NOMO-1 (cell line): ENCODE measurements around the gene PCBD1.
"Not testable (repeated sequence)": the region's sequence is repeated elsewhere in the genome, so short reads cannot be mapped to it uniquely, and the experiment has no call there.

Source experiments
- DNase-seq, 2 experiments: peaks; one replicate each; lab custom pipeline; 2025; ENCODE audit not compliant: unreplicated experiment in 2 of 2; lab: John Stamatoyannopoulos, UW

The PCBD1 gene

DNA sequence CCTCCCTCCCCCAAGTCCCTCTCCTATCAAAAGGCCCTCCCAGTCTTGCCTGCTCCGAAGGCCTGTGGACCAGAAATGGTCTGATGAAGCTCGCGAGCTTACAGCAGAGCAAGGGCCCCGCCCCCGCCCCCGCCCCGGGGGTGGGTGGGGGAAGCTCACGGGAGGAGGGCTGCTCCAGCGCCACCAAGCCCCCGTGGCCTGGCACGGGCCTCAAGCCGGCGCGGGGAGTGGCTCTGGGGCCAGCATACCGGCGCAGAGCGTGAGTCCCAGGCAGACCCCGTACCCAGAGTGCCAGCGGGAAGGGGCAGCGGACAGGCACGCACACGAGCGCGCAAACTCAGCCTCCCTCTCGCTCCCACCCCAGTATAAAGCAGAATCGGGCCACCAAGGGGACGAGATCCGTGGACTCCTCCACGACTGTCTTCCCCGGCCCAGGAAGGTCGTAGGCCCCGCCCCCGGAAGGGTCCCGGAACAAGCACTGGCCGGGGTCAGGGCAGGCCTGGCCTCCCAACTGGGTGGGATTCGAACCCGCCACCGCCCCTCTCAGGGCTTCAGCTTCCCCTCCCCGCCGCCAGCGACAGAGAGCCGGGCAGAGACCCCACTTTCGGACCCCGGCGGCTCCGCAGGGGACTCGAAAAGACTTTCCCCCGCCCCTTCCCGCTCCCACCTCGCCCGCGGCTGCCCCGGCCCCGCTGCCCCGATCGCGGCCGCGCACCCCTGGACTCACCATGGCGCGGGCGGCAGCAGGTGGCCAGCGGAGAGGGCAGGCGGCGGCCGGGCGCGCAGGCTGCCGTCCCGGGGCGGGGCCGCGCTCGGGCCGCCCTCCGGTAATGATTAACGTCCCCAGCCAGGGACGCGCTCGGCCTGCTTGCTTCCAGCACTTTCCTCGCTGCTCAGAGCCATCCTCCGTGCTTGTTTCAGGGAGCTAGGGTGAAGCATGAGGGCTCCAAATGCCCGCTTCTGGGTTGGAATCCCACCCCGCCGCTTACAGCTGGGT lies at the start of gene PCBD1:
Gene PCBD1, minus strand, starts transcription at position 762 of the 997 bp plus-strand sequence. Its CDS starts 32 bp downstream, at position 730.
- DNase-seq, result peak; percentile 50 to 68

DNA sequence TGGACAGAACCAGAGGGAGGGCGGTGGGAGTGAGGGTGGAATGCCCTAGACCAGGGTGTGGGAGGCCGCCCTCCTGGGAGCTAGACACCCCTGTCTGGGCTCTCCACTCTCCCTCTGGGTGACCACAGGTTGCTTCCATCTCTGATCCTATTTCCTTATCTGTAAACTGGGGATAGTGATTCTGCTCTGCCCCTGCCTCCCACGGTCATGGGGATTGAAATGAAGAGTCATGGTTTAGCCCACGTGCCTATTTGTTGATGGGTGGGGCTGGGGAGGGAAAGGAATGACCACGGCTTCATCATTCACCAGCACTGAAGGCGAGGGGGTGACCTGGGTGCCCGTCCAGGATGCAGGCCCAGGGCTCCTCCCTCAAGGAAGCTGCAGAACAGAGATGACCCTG lies 49.3 kb upstream of the PCBD1 start:
- no peak for DNase-seq

DNA sequence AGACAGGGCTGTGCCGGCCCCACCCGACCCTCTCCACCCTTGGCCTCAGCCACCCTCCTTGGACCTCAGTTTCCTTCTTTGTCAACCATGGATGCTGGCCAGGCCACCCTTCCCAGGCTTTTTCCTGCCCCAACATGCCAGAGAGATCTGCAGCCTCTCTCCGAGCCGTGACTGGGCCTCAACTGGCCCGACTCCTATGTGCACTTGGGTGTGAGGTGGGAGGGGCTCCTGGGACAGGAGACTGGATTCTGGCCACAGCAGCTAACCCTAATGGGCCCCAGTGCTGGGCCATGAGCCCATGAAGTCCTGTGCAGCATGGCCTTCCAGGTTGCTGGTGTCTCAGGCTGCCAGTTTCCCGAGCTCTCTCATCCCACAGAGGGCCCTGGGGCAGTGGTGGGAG lies 47.7 kb upstream of the PCBD1 start:
- DNase-seq, result no peak

DNA sequence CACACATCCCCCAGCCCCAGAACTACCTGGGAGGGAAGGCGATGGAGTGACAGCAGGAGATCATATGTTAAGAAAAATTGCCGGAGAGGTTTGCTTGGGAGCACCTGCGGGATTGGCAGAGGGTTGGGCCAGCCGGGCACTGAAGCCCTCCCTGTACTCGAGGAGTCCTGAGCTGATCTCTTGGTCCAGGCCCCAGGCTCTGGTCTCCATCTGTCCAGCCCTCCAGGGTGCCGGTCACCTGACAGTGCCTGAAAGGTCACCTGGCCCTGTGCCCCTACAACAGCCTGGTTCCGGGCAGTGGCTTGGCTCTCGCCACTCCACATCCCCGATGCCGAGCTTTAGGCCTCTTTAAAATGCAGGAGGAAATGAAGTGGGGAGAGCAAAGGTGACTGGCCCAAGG lies 47.3 kb upstream of the PCBD1 start:
- no peak for DNase-seq

DNA sequence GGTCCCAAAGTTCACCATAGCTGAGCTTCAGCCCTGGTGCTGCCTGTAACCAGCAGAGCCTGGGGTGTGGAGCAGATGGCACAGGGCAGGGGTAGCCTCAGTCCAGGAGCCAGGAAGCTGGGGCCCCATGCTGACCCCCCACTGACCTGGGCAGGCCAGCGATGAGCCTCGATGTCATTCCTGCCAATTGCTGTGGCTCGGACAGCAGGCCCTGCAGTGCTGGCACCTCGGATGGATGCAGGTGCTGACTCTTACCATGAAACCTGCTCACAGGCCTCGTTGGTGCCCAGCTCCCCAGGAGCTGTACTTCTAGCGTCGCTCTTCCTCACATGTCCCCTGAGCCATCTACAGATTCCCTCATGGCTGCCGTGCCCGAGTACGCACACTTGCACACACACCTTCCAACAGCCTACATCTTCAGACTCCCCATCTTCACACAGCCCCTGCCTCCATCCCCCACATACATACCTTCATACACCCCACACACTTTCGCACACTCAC lies 46.8 kb upstream of the PCBD1 start:
- no peak for DNase-seq

DNA sequence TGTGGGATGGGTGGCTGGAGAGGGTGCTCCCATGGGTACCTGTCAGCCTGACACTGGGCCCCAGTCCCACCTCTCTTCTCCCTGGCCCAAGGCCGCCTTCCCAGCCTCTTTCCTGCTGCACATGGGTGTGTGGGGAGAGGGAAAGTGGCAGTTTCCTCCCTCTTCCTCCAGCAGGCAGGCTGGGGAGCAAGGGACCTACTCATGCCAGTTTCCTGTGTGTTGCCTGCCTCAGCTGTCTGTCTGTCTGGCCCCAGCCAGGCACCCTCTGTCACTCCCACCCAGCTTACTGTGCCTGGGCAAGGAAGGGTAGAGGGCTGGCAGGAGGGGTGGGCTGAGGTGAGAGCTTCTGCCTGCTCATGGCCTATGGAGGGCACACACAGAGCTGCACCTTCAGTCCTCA lies 46.3 kb upstream of the PCBD1 start:
- no peak for DNase-seq

DNA sequence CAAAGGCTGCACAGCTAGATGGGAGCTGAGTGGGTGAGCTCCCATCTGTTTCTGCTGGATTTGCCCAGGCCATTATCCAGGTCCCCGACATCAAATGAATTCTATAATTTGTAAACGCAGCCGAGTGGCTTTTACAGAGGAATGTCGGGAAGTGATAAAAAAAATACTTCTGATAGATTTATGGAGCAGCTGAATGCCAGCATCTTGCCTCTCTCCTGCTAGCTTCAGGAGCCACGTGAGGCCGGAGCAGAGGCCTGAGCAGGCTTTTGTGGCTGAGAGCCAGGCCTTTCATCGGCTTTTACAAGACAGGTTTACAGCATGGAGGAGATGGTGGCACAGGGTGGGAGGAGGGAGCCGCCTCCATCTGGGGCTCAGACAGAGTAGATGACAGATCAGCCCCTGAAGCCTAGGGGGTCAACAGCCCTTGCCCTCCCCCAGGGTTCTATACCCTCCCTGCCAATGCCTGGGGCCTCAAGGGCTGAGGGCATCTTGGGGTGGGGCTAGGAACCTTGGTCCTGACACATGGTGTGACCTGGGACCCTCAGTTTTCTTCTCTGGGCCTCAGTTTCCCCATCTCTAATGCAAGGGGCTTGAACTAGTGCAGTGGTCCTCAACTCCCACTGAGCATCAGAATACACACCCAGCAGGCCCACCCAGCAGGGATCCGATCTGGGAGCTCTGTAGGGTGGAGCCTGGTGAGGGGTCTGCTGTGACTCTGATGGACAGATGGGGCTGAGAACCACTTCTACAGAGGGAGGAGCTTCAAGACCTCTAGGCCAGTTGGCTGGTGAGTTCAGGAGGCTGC lies 44.2 kb upstream of the PCBD1 start:
- no peak for DNase-seq

DNA sequence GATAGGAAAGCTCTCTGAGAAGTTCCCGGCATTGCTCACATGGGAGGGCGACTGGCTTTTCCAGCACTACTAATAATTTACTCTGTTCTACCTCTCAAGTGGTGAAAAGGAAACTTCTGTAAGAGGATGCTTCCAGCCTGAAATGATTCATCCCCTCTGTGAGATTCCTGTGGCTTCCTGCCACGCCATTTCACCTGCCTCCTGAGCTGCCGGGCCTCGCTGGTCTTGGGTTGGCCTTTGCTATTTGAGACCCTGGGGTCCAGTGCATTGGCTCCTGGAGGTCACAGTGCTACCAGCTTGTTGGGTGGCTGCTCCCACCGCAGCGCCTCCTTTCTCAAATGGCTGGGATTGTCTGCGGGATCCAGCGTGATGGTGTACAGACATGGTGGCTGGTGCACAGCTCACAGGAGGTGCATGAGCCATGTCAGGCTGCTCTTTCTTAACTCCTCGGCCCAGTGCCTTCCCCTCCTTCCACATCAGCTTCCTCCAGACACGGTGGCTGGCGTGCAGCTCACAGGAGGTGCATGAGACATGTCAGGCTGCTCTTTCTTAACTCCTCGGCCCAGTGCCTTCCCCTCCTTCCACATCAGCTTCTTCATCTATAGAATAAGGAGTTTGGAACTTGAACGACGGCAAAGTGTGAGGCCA lies 42.9 kb upstream of the PCBD1 start:
- no peak for DNase-seq

DNA sequence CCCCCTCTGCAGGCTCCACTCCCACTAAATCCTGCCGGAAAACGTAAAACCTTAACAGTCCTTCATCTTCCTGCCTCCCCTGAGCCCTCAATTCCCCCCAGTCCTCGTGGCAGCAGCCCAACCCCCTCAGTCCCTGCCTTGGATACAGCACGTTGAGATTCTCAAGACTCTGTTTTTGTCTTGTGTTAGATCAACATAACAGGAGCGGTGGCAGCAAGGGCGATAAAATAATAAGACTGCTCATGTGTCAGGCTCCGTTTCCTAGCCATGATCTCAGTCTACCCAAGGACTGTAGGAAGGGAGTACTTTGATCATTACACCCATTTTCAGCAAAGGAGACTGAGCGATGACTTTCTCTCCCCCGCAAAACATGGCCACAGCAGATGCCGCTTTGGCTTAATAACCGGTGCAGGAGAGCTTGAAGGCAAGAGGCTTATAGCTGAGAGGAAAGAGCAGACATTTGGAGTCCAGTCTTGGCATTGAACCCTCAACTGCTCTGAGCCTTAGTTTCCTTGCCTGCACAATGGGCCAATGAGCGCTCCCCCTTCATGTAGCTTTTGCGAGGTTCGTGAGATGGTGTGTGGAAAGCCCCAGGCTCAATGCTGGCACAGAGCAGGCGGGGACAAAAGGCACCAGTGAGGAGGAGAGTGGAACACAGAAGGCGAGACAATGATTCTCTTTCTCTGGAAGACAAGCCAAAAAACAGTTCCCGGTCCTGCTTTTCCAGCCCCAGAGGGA lies 42.1 kb upstream of the PCBD1 start:
- no peak for DNase-seq

DNA sequence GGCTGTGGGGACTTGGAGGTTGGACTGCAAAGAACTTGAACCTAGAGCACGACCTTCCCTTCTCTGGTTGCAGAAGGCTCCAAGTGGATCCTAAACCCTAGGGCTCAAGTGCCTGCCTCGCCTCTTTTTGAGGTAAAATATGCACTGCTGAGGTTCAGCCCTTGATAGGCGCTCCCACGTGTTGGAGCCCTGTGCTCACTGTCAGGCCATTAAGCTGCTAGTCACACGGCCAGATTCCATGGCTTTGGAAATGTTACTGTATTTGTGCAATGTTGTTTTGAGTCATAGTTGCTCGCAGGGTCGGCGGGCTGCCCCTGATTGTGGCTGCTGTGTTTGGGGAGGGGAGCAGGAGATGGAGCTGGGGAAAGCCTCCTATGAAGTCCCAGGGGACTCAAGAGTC lies 39.8 kb upstream of the PCBD1 start:
- DNase-seq, result no peak

DNA sequence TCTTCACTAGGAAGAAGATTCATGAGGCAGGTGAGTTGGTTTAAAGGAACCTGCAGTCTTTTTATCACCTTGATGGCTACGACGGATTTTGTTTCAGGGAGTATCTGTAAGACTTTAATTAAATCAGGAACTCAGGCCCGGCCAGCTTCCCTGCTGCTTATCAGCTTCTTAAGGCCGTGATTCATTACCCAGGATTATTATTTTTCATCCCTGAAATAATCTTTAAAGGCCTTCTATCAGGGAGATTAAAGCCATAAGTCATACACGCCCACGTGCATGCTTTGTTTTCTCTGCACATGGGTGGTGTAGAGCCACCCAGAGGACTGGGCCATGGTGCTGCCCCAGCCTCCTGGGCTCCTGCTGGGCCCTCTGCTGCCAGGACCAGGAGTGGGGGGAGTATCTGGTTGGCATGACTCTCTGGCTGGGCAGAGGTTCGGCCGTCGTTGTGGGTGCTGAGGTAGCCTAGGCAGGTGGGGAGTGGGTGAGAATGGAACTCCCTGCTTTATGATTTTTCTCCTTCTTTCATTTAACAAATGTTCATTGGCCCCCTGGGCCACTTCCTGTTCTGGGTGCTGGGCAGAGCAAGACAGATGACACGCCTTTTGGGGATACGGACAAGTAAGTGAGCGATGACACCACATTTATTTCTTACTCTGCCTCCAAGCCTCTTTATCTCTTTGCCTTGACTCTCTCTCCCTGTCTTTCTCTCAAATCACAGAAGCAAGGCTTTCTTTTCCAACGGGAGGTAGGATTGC lies 39.0 kb upstream of the PCBD1 start:
- DNase-seq, result no peak

DNA sequence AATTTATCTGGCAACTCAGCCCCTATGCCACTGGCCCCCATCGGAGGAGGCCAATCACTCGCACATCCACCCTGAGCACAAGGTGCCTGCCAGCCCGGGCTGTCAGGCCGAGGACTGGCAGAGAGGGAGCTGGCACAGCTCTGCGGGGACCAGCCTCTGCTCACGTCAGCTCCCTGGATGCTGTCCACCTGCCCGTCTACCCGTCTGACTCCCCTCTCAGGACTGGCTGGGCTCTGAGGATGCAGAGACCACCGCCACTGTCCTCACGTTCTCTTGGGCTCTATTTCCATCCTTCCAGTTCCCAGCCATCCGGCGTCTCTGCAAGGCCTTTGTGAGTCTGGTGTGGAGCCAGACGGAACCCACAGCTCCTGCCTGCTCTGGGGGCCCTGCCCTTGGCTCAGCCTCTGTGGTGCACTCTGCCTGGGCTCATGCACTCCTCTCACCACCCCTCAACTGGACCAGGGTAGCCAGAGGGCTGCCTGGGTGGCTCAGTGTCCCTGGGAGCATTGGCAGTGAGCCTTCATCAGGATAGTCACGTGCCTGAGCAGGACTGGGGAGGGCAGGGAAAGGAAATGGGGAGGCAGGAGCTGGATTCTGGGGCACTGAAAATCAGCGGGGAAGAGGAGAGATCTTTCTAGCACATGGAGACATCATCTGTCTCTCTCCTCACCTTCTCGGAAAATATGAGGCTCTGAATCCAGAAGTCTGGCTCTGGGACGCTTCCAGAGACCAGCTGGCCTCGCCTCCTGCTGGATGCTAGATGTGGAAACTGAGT lies 38.0 kb upstream of the PCBD1 start:
- no peak for DNase-seq

DNA sequence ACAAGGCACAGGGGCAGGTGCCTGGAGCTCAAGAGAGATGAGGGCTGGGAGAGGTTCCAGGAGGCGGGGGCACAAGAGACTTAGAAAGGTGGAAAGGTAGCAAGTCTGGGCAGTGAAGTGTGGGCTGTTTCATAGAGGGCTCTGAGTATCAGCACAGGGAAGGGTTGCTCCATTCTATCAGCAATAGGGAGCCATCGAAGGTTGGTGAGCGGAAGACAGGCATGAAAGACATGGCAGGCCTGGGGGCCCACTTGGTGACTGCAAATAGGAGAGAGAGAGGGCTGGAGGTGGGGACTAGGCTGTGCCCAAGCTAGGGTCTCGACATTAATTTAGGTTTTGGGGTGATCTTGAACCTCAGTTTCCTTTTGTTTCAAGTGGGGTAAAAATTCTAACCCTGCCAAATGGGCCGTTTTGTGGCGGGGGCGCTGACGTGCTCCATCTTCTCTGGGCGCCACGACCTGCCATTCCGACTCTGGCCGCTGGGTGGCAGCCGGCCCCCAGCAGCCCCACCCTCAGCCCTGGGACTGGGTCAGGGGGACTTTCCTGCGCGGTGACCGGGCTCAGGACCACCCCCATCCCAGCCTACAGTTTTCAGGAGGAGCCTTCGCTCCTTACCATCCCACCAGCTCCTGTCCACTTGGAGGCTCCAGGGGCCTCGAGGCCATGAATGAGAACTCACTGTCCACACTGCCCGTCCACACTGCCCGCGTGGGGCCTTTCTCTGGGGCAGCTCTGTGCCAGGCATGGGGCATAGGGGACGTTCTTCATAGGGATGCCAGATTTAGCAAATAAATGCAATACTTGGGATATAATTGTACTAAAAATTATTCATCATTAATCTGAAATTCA lies 37.2 kb upstream of the PCBD1 start:
- peak in 1 of 2 experiments; percentile 26 for DNase-seq

DNA sequence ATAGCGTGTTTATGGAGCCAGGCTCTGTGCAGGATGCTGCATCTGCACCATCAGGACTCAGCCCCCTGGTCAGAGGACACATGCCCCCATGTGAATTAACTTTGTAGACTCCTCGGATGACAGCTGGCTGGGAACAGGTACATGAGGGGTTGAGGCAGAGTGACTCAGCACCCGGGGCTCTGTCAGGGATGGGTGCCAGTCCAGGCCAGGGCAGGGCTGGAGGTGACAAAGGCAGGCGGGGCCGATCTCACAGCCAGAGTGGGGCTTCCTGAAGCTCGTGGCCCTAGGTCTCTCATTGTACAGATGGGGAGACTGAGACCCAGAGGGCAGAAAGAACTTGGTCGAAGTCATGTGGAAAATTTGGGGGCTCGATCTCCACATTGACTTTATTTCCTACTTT lies 35.3 kb upstream of the PCBD1 start:
- DNase-seq, result no peak

DNA sequence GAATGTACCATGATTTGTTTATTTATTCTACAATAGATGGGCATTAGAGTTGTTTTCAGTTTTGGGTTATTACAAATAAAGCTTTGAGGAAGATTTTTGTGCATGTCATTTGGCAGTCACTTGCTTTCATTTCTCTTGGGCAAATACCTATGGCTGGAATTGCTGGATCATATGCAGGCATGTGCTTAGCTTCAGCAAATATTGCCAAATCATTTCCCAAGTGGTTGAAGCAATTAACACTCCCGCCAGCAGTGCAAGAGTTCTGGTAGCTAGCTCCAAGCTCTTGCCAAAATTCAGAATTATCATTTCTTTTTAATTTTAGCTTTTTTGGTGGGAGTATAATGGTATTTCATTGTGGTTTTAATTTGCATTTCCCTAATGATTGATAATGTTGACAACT lies 32.9 kb upstream of the PCBD1 start:
- no peak for DNase-seq

DNA sequence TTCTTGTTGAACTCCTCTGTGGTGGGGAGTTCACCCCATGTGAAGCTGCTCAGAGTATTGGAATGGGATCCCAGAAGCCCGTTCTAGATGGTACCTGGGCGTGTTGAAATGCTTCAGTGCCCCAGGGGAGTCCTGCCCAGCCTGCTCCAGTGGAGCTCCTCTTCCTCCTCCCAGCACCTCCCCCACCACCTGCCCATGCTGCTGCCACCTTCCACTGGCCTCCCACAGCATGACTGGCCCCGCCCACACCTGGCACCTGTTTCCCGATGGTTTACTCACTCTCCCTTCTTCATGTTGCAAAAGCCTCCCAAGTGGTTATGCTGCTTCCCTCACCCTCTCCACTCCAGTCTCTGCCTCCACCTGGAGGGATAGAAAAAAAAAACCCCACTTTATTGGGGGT lies 32.2 kb upstream of the PCBD1 start:
- no peak for DNase-seq

DNA sequence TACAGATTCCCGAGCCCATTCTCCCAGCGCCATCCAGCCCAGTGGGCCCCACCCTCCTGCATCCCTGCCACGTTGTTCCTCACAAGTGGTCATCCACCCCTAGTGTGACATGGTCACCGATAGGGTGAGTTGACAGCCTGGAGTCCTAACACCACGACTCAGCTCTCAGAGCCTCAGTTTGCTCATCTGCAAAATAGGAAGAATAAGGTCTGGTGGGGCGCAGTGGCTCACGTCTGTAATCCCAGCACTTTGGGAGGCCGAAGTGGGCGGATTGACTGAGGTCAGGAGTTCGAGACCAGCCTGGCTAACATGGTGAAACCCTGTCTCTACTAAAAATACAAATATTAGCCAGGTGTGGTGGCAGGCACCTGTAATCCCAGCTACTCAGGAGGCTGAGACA lies 31.5 kb upstream of the PCBD1 start:
- not testable (repeated sequence) for DNase-seq
